HUES64 (cell line): Measurements from ENCODE around the gene CCDC157.

Experiments
- H3K27ac ChIP-seq: 2 replicates; pipeline ENCODE4 v1.7.0; 2013; ENCODE audit warnings: low read depth, low read length, inconsistent platforms
- H3K27me3 ChIP-seq: 2 replicates; pipeline ENCODE4 v1.6.1; 2013; ENCODE audit warnings: mild to moderate bottlenecking, low read length; ENCODE audit not compliant: insufficient read depth
- H3K36me3 ChIP-seq: 2 replicates; pipeline ENCODE4 v1.6.1; 2013; ENCODE audit warnings: mild to moderate bottlenecking, low read length; ENCODE audit not compliant: insufficient read depth
- H3K4me1 ChIP-seq: 2 replicates; pipeline ENCODE4 v1.6.1; 2013; ENCODE audit warnings: mild to moderate bottlenecking, low read length, moderate library complexity; ENCODE audit not compliant: insufficient read depth
- H3K4me3 ChIP-seq: 2 replicates; pipeline ENCODE4 v1.5.1; 2013; ENCODE audit warnings: mild to moderate bottlenecking, low read length, moderate library complexity
- H3K9ac ChIP-seq: 2 replicates; pipeline ENCODE4 v1.6.1; 2013; ENCODE audit warnings: mild to moderate bottlenecking, low read depth, low read length
- H3K9me3 ChIP-seq: 2 replicates; pipeline ENCODE4 v1.6.1; 2013; ENCODE audit warnings: low read depth, low read length; ENCODE audit not compliant: insufficient read depth
- WGBS: fragments of 150-250, 120-280 bp; methylation state at CpG from one replicate; pipeline ENCODE4 v1.1.7; 2013; ENCODE audit warnings: missing lambda C conversion rate; 5-methylcytosine and 5-hydroxymethylcytosine counted together

The CCDC157 gene

DNA sequence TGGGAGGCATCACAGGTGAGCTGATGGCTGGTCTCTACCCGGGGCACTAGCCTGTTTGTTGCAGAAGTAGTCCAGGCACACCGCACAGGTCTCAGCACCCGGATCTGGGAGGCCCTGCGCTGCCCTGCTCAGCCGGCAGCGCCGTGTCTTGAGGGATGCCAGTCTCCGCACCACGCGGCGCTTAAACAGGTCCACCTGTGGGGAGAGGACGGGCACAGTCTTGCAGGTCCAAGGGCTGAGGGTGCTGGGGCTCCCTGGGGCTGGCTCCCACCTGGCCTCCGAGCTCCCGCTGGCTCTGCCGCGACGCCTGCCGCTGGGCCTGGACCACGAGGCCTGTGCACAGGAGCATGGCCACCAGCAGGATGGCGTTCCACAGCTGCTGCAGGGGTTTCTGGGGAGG is 23.2 kb downstream of the CCDC157 start:
- Histone ChIP-seq H3K4me3 (no peak overlapping the region), H3K9me3 (no peaks in the 10 kb centered on the region), H3K9ac (no peak overlapping the region), H3K27me3 (no peaks in the 10 kb centered on the region), H3K36me3 (peaks cover 41% of the 10 kb centered on the region), H3K27ac (no peak overlapping the region), H3K4me1 (no peaks in the 10 kb centered on the region)
- WGBS = 97% methylated on average over 20 of the region's 20 CpGs

DNA sequence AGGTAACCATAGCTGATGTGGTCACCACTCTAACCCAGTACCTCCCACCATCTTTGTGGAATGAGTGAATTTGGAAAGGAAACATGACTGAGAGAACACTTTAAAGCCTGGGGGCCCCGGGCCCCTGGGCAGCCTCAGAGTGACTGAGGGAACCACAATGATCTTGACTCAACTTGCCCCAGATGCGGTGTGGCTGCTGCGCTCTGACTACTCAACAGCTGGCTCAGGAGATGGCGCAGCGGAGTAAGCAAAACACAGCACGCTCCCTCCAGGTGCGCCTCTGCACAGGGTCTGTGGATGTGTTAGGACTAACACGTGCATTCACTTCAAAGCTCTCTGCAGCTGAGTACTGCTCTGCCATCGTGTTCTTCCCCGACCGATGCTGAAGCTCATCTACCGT is 24.5 kb downstream of the CCDC157 start:
- H3K9ac ChIP-seq = no peak overlapping the region
- H3K27me3 ChIP-seq = no peaks in the 10 kb centered on the region
- H3K27ac ChIP-seq = no peak overlapping the region
- 90% methylated on average over 12 of the region's 12 CpGs for WGBS
- H3K36me3 ChIP-seq = peaks cover 41% of the 10 kb centered on the region
- peaks cover 2% of the 10 kb centered on the region; the same call in 1 of the 2 replicates for H3K4me1 ChIP-seq
- H3K4me3 ChIP-seq = no peak overlapping the region
- no peaks in the 10 kb centered on the region for H3K9me3 ChIP-seq

DNA sequence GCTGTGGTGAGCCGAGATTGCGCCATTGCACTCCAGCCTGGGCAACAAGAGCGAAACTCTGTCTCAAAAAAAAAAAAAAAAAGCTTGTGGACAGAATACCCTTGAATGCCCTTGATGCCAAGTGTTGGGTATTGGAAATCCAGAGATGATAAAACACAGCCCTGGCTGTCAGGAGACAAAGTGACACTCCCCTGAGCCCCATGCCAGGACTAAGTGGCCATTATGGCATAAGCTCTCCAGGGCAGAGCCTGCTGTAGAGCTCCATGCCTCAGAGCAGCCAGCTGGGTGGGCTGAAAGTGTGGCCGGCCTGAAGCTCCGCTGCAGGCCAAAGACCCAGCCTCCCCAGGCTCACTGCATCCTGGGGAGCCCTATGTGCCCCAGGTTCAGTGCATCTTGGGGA is 25.5 kb downstream of the CCDC157 start:
- no peaks in the 10 kb centered on the region for H3K27me3 ChIP-seq
- no peak overlapping the region for H3K4me3 ChIP-seq
- peaks cover 35% of the 10 kb centered on the region for H3K36me3 ChIP-seq
- H3K27ac ChIP-seq = no peak overlapping the region
- H3K9me3 ChIP-seq = no peaks in the 10 kb centered on the region
- H3K4me1 ChIP-seq = peaks cover 6% of the 10 kb centered on the region; the same call in 1 of the 2 replicates
- no peak overlapping the region for H3K9ac ChIP-seq
- WGBS = 92% methylated on average over 5 of the region's 5 CpGs

DNA sequence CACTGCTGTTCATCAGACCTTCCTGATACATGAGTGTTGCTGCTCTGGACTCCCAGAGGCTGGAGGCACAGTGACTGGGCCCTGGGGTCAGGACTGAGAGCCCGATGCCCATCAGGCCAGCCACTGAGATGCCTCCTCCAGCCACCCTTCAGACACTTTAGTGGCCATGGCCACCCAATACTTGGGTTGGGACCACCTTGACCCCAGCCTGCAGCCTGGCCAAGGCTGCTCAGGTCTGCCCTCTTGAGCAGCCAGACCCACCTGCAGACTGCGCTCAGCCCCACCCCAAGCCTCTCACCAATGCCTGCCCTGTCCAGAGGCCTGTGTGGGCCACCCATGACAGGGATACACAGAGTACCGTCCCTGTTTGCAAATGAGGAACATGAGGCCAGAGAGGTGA is 26.3 kb downstream of the CCDC157 start:
- no peaks in the 10 kb centered on the region for H3K9me3 ChIP-seq
- peaks cover 6% of the 10 kb centered on the region; the same call in 1 of the 2 replicates for H3K4me1 ChIP-seq
- 82% methylated on average over 3 of the region's 3 CpGs for WGBS
- no peaks in the 10 kb centered on the region for H3K27me3 ChIP-seq
- peaks cover 27% of the 10 kb centered on the region for H3K36me3 ChIP-seq
- no peak overlapping the region for H3K27ac ChIP-seq
- H3K9ac ChIP-seq = no peak overlapping the region
- no peak overlapping the region for H3K4me3 ChIP-seq

DNA sequence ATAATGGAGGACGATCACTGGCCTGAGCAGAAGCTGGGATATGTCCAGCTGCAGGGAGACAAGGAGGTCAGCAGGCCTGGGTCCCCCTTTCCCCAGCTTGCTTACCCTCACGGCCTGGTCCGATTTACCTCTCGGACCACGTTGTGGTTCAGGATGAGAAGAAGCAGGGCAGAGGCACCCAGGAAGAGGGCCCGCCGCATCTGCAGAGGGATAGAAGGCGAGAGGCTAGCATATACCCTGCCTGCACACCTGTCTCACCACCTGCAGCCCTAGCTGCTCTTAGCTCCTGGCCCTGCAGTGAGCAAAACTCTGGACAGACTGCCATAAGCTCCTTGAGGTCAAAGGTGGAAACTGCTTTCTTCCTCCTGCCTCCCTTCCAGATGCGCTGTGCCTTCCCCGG is 29.1 kb downstream of the CCDC157 start:
- Histone ChIP-seq H3K4me3 (no peak overlapping the region; the same call in 1 of the 2 replicates), H3K36me3 (peaks cover 21% of the 10 kb centered on the region; the same call in 1 of the 2 replicates), H3K27ac (no peak overlapping the region), H3K9me3 (peaks cover 6% of the 10 kb centered on the region; the same call in 1 of the 2 replicates), H3K27me3 (no peaks in the 10 kb centered on the region), H3K9ac (no peak overlapping the region), H3K4me1 (peaks cover 6% of the 10 kb centered on the region; the same call in 1 of the 2 replicates)
- 96% methylated on average over 10 of the region's 10 CpGs for WGBS

DNA sequence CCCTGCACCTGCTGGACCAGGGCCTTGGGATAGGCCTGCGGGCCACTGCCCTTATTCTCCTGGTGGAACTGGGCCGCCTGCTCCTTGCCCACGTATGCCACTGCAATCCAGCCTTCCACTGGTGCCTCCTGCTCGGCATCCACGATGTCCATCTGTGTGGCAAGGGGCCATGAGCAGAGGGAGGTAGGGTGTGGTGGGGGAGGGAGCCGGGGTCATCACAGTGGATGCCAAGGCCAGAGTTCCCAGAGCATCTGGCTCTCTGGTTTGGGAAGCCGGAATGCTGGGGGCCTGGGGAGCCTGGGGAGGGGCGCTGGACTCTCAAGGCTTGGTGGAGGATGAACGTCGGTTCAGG is 29.8 kb downstream of the CCDC157 start:
- H3K4me3 ChIP-seq = peak overlapping the region; percentile 75
- WGBS = 22% methylated on average over 10 of the region's 10 CpGs

DNA sequence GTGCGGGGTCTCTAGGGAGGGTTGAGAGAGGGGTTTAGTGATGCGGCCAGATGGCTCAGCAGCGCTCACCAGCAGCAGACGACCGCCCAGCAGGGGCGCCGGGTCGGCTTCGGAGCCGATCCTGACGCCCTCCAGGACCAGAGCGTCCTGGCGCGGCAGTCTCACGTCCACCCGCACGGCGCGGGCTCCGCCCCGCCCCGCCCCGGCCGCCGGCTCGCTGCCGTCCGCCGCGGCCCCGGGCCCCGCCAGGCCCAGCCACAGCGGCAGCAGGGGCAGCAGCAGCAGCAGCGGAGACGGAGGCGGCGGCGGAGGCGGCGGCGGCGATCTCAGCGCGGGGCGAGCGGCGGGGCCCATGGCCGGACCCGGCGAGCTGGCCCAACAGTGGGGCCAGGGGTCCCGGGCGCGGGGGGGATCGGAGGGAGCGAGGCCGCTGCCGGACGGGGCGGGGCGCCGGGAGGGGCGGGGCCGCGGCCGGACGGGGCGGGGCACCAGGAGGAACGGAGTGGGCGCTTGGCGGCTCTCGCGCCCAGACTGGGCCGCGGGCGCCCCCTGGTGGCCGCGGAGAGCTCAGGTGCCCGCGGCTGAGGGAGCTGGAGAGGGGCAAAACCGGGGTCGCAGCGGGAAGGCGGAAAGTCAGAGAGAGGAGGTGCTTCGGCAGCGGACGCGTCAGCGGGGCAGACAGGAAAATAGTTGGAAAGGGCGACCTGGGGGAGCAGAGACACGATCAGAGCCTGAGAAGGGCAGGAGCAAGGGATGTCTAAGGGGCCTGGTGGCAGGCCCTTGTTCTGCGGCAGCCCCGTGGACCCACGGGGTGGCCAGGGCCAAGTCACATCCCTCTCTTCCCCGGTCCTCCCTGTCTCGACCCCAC is 30.4 kb downstream of the CCDC157 start, which contains the start of gene RNF215:
RNF215 (minus strand) TSS at position 452 of the 868 bp plus-strand sequence; CDS start at position 354, 98 bp downstream.
- Histone ChIP-seq H3K27me3 (no peaks in the 10 kb centered on the region), H3K4me1 (peaks cover 12% of the 10 kb centered on the region; the same call in 1 of the 2 replicates), H3K9ac (peak within 1 kb of the TSS; percentile 68; the same call in 1 of the 2 replicates), H3K27ac (no peak within 1 kb of the TSS; the same call in 1 of the 2 replicates), H3K9me3 (peaks cover 8% of the 10 kb centered on the region; the same call in 1 of the 2 replicates), H3K4me3 (peak within 1 kb of the TSS; percentile 75), H3K36me3 (peaks cover 12% of the 10 kb centered on the region; the same call in 1 of the 2 replicates)
- WGBS = 2% methylated on average over 94 of the region's 95 CpGs

More for the DNA sequence above, 29.8 kb downstream of the CCDC157 start:
- Histone ChIP-seq H3K9me3 (peaks cover 8% of the 10 kb centered on the region; the same call in 1 of the 2 replicates), H3K4me1 (peaks cover 11% of the 10 kb centered on the region; the same call in 1 of the 2 replicates), H3K36me3 (peaks cover 15% of the 10 kb centered on the region; the same call in 1 of the 2 replicates), H3K27me3 (no peaks in the 10 kb centered on the region), H3K27ac (no peak overlapping the region), H3K9ac (peak overlapping the region; percentile 68; the same call in 1 of the 2 replicates)

DNA sequence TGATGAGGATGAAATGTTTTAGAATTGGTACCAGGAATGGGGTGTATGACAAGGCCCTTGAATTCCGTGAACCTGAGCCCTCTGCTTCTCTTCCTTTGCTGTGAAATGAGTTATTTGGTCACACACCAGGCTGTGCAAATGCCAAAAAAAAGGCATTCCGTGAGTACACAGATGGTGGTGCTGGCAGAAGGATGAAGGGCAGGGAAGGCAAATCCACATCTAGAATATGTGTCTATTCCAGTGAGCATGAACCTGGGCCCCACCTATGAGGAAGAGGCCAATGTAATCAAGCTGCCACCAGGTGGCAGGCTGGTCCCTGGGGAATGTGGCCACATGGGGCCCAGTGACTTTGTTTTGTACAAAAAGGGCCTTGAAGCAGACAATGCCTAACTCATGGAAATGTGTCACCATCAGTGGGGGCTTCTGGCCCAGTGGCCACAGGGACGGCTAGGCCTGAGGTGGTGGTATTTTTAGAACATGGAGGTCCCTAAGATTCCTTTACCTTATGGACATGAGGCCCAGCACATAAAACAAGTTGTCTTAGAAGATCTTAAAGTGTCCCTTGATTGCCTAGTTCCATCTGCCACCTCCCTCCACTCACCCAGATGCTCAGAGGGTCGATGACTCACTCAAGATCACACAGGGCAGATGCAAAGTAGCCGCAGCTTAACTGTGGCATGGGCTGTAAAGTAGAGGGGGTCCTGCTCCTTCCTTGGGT is 34.3 kb downstream of the CCDC157 start:
- 62% methylated on average over 5 of the region's 5 CpGs for WGBS
- H3K4me1 ChIP-seq = peaks cover 24% of the 10 kb centered on the region
- no peak overlapping the region for H3K9ac ChIP-seq
- H3K4me3 ChIP-seq = no peak overlapping the region
- H3K27ac ChIP-seq = no peak overlapping the region
- peaks cover 6% of the 10 kb centered on the region; the same call in 1 of the 2 replicates for H3K27me3 ChIP-seq
- peaks cover 8% of the 10 kb centered on the region; the same call in 1 of the 2 replicates for H3K9me3 ChIP-seq
- no peaks in the 10 kb centered on the region for H3K36me3 ChIP-seq

DNA sequence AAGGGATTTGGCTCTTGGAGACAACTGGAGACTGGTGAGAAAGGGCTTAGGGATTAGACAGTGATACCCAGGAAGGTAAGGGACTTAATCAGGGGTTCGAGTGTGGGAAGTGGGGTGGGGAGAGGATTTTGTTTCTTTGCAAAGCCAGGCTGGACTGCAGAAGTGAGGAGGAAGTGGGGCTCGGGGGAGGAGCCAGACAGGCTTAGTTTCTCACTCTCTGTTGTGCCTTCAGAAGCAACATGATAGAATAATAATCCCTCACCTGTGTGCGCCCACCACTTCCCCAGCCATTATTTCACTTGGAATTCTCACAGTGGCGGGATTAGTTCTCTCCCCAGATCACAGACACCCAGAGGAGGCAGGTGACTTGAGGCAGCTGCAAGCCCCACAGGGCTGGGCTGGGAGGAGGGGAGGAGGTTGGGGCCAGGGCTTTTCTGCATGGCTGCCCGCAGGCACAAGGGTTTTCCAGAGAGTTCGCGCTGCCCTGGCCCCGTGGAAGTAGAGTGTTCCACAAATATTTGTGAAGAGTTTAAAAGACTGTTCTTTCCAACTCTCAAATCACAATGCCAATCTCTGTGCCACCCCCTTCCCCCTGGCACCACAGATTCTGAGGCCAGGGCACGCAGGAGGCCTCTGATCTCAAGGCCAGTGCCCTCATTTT is 36.0 kb downstream of the CCDC157 start:
- Histone ChIP-seq H3K4me3 (no peak overlapping the region), H3K27ac (no peak overlapping the region), H3K36me3 (no peaks in the 10 kb centered on the region), H3K27me3 (peaks cover 20% of the 10 kb centered on the region), H3K4me1 (peaks cover 19% of the 10 kb centered on the region), H3K9me3 (peaks cover 8% of the 10 kb centered on the region; the same call in 1 of the 2 replicates), H3K9ac (no peak overlapping the region)
- 68% methylated on average over 8 of the region's 9 CpGs for WGBS

DNA sequence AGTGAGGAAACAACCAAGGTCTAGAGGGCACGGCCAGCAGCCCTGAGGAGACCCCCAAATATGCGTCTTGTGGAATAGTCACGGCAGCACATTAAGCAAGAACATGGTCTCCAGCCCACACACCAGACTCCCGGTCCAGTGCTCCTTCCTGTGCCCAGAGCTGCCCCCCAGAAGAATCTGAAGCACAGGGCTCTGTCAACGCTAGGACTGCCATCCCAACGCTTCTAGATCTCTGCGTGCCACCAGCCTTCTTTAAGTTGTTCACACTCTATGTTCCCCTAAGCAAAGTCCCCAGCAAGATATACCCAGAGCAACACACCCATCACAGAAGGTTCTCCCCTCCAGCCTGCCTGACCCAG is 36.5 kb downstream of the CCDC157 start:
- Histone ChIP-seq H3K27ac (no peak overlapping the region), H3K36me3 (no peaks in the 10 kb centered on the region), H3K9me3 (peaks cover 8% of the 10 kb centered on the region; the same call in 1 of the 2 replicates), H3K27me3 (peaks cover 24% of the 10 kb centered on the region), H3K4me3 (no peak overlapping the region), H3K4me1 (peaks cover 19% of the 10 kb centered on the region), H3K9ac (no peak overlapping the region)
- WGBS = 83% methylated on average over 7 of the region's 7 CpGs
